HG03060 (cell line): ENCODE measurements around the gene C10orf62.

Experiments used
- ATAC-seq: cut with Tn5 transposase; IDR thresholded peaks from one replicate; pipeline ENCODE4 v1.9.1; 2021; ENCODE audit warnings: low read depth, moderate number of reproducible peaks; ENCODE audit not compliant: unreplicated experiment

The C10orf62 gene

GRCh38 chr10:97584060-97584797, 5.3 kb upstream of the C10orf62 start, which contains the start of gene HOGA1:
Gene HOGA1 (plus strand): TSS chr10:97584389. CDS start chr10:97584704, 315 bp downstream.
- ATAC-seq: peak; percentile 66

DNA sequence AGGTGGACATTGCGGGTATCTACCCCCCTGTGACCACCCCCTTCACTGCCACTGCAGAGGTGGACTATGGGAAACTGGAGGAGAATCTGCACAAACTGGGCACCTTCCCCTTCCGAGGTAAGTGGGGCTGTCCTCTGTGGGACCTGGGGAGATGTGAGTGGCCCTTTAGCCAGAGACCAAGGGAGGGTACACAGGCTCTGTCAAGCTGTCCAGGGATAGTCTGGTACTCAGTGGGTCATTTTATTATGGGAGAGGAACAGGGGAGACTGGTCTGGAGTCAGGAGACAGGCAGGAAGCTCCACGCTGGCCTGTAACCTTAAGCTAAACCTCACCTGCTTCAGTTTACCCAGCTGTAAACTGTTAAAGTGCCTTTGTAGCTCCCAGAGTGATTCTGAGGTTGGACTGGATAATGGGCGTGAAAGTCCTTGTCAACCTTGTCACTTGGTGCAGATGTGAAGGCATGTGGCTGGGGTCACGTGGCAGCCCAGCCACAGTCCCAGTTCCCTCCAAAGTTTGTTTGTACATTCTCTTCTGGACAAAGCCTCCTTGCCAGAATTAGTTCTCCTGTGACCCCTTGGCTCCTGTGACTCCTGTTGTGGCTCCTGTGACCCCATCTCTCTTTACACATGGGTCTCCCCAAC, 4.6 kb upstream of the C10orf62 start:
- no peak for ATAC-seq

GRCh38 chr10:97585439-97585811, 4.1 kb upstream of the C10orf62 start:
- no peak for ATAC-seq

GRCh38 chr10:97587183-97587582, 2.3 kb upstream of the C10orf62 start:
- no peak for ATAC-seq

DNA sequence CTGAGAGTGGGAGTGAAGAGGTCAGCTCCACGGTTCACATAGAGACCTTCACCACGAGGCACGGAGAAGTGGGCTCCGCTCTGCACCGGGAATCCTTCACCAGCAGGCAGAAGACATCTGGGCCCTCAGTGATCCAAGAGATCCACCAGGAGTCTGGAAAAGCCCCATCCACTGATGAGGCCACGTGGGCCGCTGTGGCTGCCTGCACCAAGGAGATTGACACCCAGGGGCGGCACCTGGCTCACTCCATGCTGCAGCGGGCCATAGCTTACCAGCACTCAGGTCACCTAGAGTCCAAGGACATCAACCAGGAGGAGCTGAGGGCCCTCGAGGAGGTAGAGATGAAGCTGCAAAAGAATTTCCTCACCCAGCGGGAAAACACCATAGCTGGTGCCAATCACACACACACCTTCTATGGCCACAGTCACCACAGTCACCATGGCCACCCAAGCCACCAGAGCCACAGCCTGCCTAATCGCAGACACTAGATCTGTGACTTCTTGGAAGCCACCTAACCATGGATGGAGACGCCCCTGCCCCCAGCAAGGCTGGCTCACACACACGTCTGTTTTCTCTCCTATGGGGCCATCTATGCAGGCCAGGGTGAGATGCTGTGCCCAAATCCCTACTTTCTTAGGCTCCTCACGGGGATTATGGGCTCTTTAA, 694 bp downstream of the C10orf62 start:
- no peak for ATAC-seq

DNA sequence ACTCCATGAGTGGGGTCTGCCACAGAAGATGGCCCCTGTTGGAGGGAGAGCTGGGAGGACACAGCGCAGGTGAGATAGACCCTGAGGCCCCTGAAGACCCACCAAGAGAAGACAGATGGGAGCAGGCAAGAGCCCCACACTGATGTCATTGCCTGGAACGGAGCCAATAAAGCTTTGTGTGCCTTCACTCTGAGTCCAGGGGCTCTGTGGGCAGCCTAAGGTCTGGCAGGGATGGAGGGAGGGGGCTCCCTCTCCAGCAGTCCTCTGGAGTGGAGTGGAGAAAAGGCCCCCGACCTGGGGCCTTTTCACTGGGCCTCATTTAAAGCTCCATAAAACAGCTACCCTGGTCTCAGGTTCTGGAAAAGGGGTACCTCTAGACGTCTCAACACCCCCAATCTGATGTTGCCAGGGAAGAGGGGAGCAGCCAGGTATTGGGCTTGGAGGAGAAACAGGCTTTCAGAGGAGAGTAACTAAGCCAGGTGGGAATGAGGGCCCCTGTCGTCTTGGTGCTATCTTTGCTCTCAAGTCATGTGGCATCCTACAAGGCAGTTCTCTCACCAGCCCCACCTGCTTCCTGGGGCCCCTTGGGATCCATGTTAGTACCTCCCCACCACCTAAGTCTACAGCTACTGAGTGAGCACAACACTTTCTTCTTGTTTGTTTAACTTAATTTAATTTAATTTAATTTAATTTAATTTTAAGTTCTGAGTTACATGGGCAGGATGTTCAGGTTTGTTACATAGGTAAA, 1.4 kb downstream of the C10orf62 start:
- no peak for ATAC-seq

DNA sequence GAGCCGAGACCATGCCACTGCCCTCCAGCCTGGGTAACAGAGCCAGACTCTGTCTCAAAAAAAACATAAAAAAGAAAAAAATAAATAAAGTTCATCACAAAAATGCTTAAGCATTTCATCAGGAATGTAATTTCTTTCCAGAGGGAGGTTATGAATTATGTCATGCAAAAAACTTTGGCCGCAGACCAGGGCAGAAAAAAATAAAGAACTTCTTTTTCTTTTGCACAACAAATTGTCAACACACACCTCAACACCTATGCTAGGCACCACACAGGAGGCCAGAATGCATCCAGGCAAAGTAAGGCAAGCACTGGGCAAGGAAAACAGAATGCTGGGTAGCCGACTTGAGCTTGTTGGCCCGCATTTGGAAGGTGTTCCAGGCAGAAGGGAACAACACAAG, 3.9 kb downstream of the C10orf62 start:
- no peak for ATAC-seq

DNA sequence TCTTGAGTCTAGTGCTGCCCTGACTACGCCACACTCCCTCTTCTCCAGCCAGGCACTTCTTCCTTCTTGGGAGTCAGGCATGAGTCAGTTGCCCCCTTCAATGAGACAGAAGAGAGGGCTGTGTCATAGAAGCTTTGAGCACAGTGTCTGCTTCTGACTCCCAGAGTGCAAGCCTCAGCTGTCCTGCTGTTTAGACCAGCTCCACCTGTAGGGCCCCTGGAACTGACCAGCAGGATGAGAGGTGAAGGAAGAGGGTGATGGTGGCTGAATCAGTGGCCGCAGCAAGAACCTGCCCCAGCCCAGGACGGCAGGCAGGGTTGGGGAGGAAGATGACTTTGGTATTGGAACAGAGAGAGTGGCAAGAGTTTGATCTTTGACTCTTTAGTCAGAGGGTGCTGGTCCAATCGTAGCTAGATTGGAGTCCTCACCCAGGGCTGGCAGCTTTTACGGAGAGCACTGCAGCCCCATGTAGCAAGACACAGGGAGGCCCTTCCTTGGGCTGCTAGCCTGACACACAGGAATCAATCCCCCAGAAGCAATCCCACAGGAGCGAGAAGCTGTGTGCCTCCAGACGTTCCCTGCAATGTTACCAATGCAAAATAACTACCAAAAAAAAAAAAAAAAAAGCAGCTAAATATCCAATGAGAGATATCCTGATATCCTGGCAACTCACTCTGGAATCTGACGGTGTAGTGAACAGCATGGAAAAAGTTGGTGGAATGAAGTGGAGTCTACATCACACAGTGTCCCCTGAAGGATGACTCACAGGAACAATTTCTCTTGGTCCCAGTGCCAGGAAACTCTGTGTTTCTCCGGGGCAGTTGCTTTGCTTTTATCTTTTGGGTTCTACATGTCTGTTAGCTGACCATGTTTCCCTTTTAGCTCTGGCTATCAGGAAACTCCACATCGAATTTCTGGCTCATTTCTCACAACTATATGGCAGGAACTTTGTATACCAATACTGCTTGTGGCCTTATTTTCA, 6.9 kb downstream of the C10orf62 start:
- no peak for ATAC-seq

GRCh38 chr10:97597778-97598177, 8.3 kb downstream of the C10orf62 start:
- ATAC-seq: no peak

DNA sequence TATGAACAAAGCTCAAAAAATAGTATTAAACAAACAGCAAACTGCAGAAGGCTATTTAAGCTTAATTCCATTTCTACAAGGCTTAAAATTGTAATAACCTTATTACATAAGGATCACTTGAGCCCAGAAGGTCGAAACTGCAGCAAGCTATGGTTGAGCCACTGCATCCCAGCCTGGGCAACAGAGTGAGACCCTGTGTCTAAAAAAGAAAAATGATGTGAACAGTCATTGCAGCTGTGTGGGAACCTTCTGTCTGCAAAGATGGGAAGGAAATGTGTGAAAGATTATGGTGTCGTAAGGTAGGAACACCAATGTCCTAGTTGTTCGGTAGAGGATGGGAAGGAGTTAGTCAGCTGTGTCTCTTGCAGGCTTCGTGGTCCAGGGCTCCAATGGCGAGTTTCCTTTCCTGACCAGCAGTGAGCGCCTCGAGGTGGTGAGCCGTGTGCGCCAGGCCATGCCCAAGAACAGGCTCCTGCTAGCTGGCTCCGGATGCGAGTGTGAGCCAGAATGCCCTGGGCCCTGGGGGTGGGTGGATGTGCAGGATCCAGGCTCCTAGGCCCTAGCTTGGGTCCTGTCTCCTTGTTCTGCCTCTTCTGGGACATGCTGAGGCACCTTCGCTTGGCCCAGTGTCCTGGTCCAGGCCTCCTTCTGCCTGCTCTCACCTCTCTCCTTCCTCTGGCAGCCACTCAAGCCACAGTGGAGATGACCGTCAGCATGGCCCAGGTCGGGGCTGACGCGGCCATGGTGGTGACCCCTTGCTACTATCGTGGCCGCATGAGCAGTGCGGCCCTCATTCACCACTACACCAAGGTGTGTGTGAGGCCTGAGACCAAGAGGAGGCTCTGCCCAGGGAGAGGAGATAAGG, 9.1 kb downstream of the C10orf62 start:
- no peak for ATAC-seq

- no peak for ATAC-seq
These were observed 9.7 kb downstream of the C10orf62 start for GRCh38 chr10:97599272-97599619.

DNA sequence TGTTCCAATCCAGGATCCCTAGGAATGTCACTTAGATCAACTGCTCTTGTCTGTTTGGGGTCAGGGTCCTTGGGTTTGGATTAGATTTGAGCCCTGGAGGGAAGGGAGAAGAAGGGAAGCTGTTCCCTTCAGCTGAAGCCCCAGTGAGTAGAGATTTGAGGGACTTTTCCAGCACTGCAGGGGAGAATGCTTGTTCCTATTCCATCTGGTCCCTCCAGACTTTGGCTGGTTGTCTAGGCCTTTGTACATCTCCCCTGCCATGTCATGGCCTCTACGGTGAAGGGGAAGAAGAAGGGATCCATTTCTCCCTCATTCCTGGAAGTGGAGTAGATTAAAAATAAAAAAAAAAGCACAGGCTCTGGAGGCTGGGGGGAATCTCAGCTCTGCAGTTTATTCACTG, 11.1 kb downstream of the C10orf62 start:
- ATAC-seq: no peak

DNA sequence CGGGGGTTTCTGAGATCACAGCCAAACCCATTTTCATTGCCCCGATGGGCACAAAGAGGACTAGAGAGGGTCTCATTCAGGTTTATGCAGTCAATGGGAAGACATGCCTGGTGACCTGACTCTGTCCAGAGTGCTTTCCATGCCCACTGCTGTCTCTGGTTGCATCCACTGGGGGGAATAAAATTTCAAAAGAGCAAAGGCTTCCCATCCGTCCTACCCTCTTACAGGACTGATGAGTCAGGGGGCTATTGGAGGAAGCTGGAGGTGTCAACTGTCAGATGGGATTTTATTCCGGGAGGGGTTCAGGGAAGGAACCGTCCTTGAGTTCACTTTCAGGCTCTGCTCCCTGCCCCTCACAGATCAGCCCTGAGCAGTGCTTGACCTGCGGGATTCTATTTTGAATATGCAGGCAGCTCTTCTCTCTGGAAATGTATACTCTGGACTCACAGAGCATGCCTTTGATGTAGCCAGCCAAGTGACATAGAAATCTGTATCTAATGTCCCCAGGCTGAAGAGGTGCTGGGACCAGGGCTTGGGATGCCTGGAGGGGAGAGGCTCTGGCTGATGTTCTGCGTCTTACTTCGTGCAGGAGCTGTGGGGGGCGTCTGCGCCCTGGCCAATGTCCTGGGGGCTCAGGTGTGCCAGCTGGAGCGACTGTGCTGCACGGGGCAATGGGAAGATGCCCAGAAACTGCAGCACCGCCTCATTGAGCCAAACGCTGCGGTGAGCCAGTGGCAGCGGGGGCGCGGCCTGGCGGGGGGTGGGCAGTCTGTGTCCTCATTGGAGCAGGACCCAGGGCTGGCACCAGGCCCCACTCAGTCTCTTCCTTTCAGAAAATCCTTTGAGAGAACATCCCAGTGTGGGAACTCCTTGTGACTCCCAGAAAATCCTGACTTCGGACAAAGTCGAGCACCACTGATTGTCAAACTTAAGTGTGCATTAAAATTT, 12.0 kb downstream of the C10orf62 start:
- no peak for ATAC-seq

DNA sequence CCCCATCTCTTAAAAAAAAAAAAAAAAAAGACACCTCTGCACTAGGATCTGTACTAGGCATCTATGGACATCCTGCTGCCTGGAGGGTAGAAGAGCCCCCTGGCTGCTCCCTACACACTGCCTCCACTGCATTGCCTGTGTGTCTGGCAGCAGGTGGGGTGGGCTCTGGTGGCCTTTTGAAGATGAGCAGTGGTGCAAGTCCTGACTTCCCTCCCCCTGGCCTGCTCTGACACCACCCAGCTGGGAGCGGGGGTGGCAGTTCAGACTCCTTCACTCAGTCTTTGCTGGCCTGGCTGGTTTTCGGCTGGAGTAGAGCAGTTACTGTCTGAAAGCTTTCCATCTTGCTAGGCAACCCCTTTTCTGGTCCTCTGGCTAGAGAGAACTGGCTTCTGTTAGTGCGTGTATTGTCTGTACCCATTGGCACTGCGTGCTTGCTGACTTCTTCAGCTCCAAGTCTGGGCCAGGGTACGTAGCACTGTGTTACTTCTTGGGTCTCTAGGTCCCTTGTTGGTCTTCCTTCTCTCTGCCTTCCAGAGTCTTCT, 17.6 kb downstream of the C10orf62 start:
- no peak for ATAC-seq

- ATAC-seq: no peak
These were observed 19.6 kb downstream of the C10orf62 start for GRCh38 chr10:97608991-97609561.

- ATAC-seq: no peak
These were observed 22.0 kb downstream of the C10orf62 start for GRCh38 chr10:97611473-97611872.

GRCh38 chr10:97612386-97612785, 22.9 kb downstream of the C10orf62 start:
- ATAC-seq: no peak
